IMR-90 (cell line): ENCODE data around the gene ZFYVE21. TPM values are rescaled to one million over a fixed set of nuclear protein-coding genes. Genes with fewer than 3 reads are reported as not detected.
A peak's percentile ranks its signal among the peaks of the same experiment; 100 is the strongest.

Experiments
- ATAC-seq: fragments of 200-7000 bp; cut with Tn5 transposase; 2 replicates; pipeline ENCODE4 v1.9.1; 2020; ENCODE audit warnings: low read depth, mild to moderate bottlenecking, moderate library complexity
- BruUV-seq: library from RNA; stranded (reverse); fragments of 400-500 nt; replicated peaks from 2 replicates; lab custom pipeline; 2021; lab: Mats Ljungman, UMichigan
- CTCF ChIA-PET: fragments of 300-600 bp; formaldehyde crosslinking; extraction: SDS; loops from one replicate; lab custom pipeline; 2021; ENCODE audit warnings: antibody characterized with exemption; lab: Yijun Ruan, JAX
- POLR2A ChIA-PET: fragments of 300-600 bp; sonication (Branson Sonifier 250); formaldehyde crosslinking; loops from one replicate; lab custom pipeline; 2022; ENCODE audit warnings: antibody characterized with exemption; ENCODE audit not compliant: unreplicated experiment; lab: Charles Lee
- DNase-seq: peaks from one replicate; pipeline ENCODE4 v3.0.0; 2013
- H2AFZ ChIP-seq: replicated peaks from 2 replicates; pipeline ENCODE3; 2013; ENCODE audit warnings: low read length, mild to moderate bottlenecking; ENCODE audit not compliant: poor library complexity
- H2AK5ac ChIP-seq: 2 replicates; pipeline ENCODE4 v1.6.1; 2013; ENCODE audit warnings: low read depth, low read length, inconsistent platforms
- H2AK9ac ChIP-seq: replicated peaks from 2 replicates; pipeline ENCODE3; 2013; ENCODE audit warnings: mild to moderate bottlenecking, low read depth, low read length, moderate library complexity; ENCODE audit not compliant: poor library complexity
- H2BK120ac ChIP-seq: 2 replicates; pipeline ENCODE4 v1.6.1; 2013; ENCODE audit warnings: low read depth, low read length, inconsistent platforms
- H2BK15ac ChIP-seq: 3 replicates; pipeline ENCODE4 v1.6.1; 2013; ENCODE audit warnings: low read depth, low read length, inconsistent platforms
- H2BK20ac ChIP-seq: 2 replicates; pipeline ENCODE4 v1.6.1; 2013; ENCODE audit warnings: low read depth, mild to moderate bottlenecking, inconsistent platforms, low read length, moderate library complexity
- H2BK5ac ChIP-seq: 2 replicates; pipeline ENCODE4 v1.6.1; 2013; ENCODE audit warnings: mild to moderate bottlenecking, low read depth, low read length, inconsistent platforms; ENCODE audit not compliant: poor library complexity, severe bottlenecking
- H3K14ac ChIP-seq: replicated peaks from 2 replicates; pipeline ENCODE4 v1.6.1; 2013; ENCODE audit warnings: low read depth, low read length, inconsistent platforms
- H3K18ac ChIP-seq: 2 replicates; pipeline ENCODE4 v1.6.1; 2013; ENCODE audit warnings: low read depth, low read length, control low read depth
- H3K23ac ChIP-seq: 2 replicates; pipeline ENCODE4 v1.6.1; 2013; ENCODE audit warnings: low read depth, low read length, inconsistent platforms
- H3K27ac ChIP-seq: 2 replicates; pipeline ENCODE4 v1.5.1; 2013; ENCODE audit warnings: mild to moderate bottlenecking, control low read depth, low read length; ENCODE audit not compliant: insufficient read depth
- H3K27me3 ChIP-seq: 2 replicates; pipeline ENCODE4 v1.6.1; 2013; ENCODE audit warnings: low read length; ENCODE audit not compliant: control insufficient read depth, insufficient read depth
- H3K36me3 ChIP-seq: 2 replicates; pipeline ENCODE4 v1.6.1; 2013; ENCODE audit warnings: low read length, mixed read lengths; ENCODE audit not compliant: control insufficient read depth, insufficient read depth
- H3K4ac ChIP-seq: 2 replicates; pipeline ENCODE4 v1.6.1; 2013; ENCODE audit warnings: low read depth, low read length, inconsistent platforms
- H3K4me1 ChIP-seq: 2 replicates; pipeline ENCODE4 v1.6.1; 2013; ENCODE audit warnings: low read length, mixed read lengths; ENCODE audit not compliant: control insufficient read depth, insufficient read depth
- H3K4me2 ChIP-seq: 2 replicates; pipeline ENCODE4 v1.6.1; 2013; ENCODE audit warnings: low read depth, mild to moderate bottlenecking, control low read depth, low read length, moderate library complexity
- H3K4me3 ChIP-seq: 2 replicates; pipeline ENCODE4 v1.5.1; 2013; ENCODE audit warnings: low read depth, mild to moderate bottlenecking, control low read depth, low read length, moderate library complexity; ENCODE audit not compliant: insufficient read depth
- H3K56ac ChIP-seq: 2 replicates; pipeline ENCODE4 v1.6.1; 2013; ENCODE audit warnings: low read length, inconsistent platforms; ENCODE audit not compliant: insufficient read depth; ENCODE audit errors: extremely low read depth
- H3K79me1 ChIP-seq, 2 experiments: 2 replicates each; pipeline ENCODE4 v1.6.1; 2013; ENCODE audit warnings: low read length in 2 of 2, inconsistent platforms in 1 of 2, low read depth in 1 of 2
- H3K9ac ChIP-seq: 2 replicates; pipeline ENCODE4 v1.6.1; 2013; ENCODE audit warnings: low read depth, low read length, control low read depth
- H3K9me1 ChIP-seq: 2 replicates; pipeline ENCODE4 v1.6.1; 2013; ENCODE audit warnings: low read length, inconsistent platforms; ENCODE audit not compliant: insufficient read depth
- H3K9me3 ChIP-seq: 2 replicates; pipeline ENCODE4 v1.6.1; 2013; ENCODE audit warnings: low read length; ENCODE audit not compliant: control insufficient read depth, insufficient read depth
- H4K20me1 ChIP-seq: 2 replicates; pipeline ENCODE4 v1.6.1; 2013; ENCODE audit warnings: low read length, inconsistent platforms; ENCODE audit not compliant: insufficient read depth
- H4K5ac ChIP-seq: 2 replicates; pipeline ENCODE4 v1.6.1; 2013; ENCODE audit warnings: mild to moderate bottlenecking, low read depth, low read length, control low read depth
- H4K8ac ChIP-seq, 2 experiments: 2 replicates each; pipeline ENCODE4 v1.6.1; 2013; ENCODE audit warnings: low read depth in 2 of 2, low read length in 2 of 2, control low read depth in 1 of 2, inconsistent platforms in 1 of 2
- H4K91ac ChIP-seq: 2 replicates; pipeline ENCODE4 v1.6.1; 2013; ENCODE audit warnings: low read depth, low read length, inconsistent platforms; ENCODE audit not compliant: insufficient read depth
- BHLHE40 ChIP-seq: fragments of 150-350 bp; IDR thresholded peaks from 2 replicates; pipeline ENCODE4 v1.6.1; 2016; ENCODE audit warnings: mild to moderate bottlenecking, low read depth, low read length
- CEBPB ChIP-seq: IDR thresholded peaks from 2 replicates; pipeline ENCODE4 v1.6.1; 2012; ENCODE audit warnings: low read depth, low read length, improper control_type of control experiment
- CHD1 ChIP-seq: IDR thresholded peaks from 2 replicates; pipeline ENCODE4 v1.6.1; 2012; ENCODE audit warnings: low read depth, low read length, improper control_type of control experiment
- FOS ChIP-seq: fragments of 150-350 bp; IDR thresholded peaks from 2 replicates; pipeline ENCODE4 v1.6.1; 2016; ENCODE audit warnings: low read depth, low read length
- MAFK ChIP-seq: IDR thresholded peaks from 2 replicates; pipeline ENCODE4 v1.6.1; 2012; ENCODE audit warnings: low read depth, low read length, improper control_type of control experiment
- MXI1 ChIP-seq: IDR thresholded peaks from 2 replicates; pipeline ENCODE4 v1.6.1; 2012; ENCODE audit warnings: low read depth, mild to moderate bottlenecking, low read length, moderate library complexity, borderline replicate concordance
- NFE2L2 ChIP-seq: fragments of 150-350 bp; IDR thresholded peaks from 2 replicates; pipeline ENCODE4 v1.6.1; 2016; ENCODE audit warnings: low read depth, mild to moderate bottlenecking, low read length
- POLR2A ChIP-seq: IDR thresholded peaks from 2 replicates; pipeline ENCODE4 v1.6.1; 2012; ENCODE audit warnings: mild to moderate bottlenecking, low read depth, low read length
- RAD21 ChIP-seq: IDR thresholded peaks from 2 replicates; pipeline ENCODE4 v1.6.1; 2012; ENCODE audit warnings: low read length, improper control_type of control experiment
- RCOR1 ChIP-seq: IDR thresholded peaks from 2 replicates; pipeline ENCODE4 v1.6.1; 2012; ENCODE audit warnings: mild to moderate bottlenecking, low read length, improper control_type of control experiment; ENCODE audit not compliant: insufficient replicate concordance
- RFX5 ChIP-seq: IDR thresholded peaks from 2 replicates; pipeline ENCODE4 v1.8.0; 2012; ENCODE audit warnings: low read depth, mild to moderate bottlenecking, low read length, moderate library complexity
- SMC3 ChIP-seq: fragments of 150-350 bp; IDR thresholded peaks from 2 replicates; pipeline ENCODE4 v1.6.1; 2016; ENCODE audit warnings: low read depth, mild to moderate bottlenecking, antibody characterized with exemption, low read length, moderate library complexity
- whole genome bisulfite sequencing, 2 experiments: methylation state at CpG; one replicate each; pipeline versions ENCODE4 v1.1.5 to v1.1.7; 2013; ENCODE audit warnings: missing lambda C conversion rate in 2 of 2; ENCODE audit not compliant: insufficient read length in 1 of 2; ENCODE audit errors: extremely low coverage in 2 of 2; 5-methylcytosine and 5-hydroxymethylcytosine counted together
- dilution Hi-C: fragments of 300-500 bp; cut with HindIII; formaldehyde crosslinking; loops from one replicate; pipeline ENCODE4 v1.14.3; 2018; ENCODE audit warnings: low sequenced_read_pairs; ENCODE audit not compliant: unreplicated experiment
- in situ Hi-C: fragments of 300-500 bp; cut with MboI; formaldehyde crosslinking; loops from 3 replicates; pipeline ENCODE4 v1.14.3; 2019; ENCODE audit warnings: low sequenced_read_pairs, inconsistent platforms, mixed read lengths
- intact Hi-C: fragments of 100-400 bp; cut with micrococcal nuclease; formaldehyde crosslinking; loops from 2 replicates; pipeline ENCODE4 v1.10.0; 2022
- polyA plus RNA-seq, 3 experiments: library from polyadenylated mRNA; depleted of rRNA; stranded (reverse); fragments of >200 nt; gene quantifications; 2 replicates each; pipeline ENCODE4 v1.2.3, GENCODE V29; 2012; ENCODE audit warnings: low replicate concordance in 1 of 3
- total RNA-seq: library from RNA; depleted of rRNA; stranded (reverse); fragments of >200 nt; gene quantifications from 2 replicates; pipeline ENCODE4 v1.2.3, GENCODE V29; 2012
- TF ChIP-seq, protein P1 (sequence below): fragments of 150-350 bp; IDR thresholded peaks from 2 replicates; pipeline ENCODE4 v1.6.1; 2017; ENCODE audit warnings: mild to moderate bottlenecking, antibody characterized with exemption, low read length, low read depth
- TF ChIP-seq, protein P2 (sequence below): conservative IDR thresholded peaks from 2 replicates; pipeline ENCODE4 v1.5.1; 2012; ENCODE audit warnings: mild to moderate bottlenecking, low read depth, low read length, improper control_type of control experiment

Gene ZFYVE21
- total and polyA plus RNA-seq, 2 of the 4 experiments (the other 2 are of a cell fraction): 41.2 to 89.2 TPM

DNA sequence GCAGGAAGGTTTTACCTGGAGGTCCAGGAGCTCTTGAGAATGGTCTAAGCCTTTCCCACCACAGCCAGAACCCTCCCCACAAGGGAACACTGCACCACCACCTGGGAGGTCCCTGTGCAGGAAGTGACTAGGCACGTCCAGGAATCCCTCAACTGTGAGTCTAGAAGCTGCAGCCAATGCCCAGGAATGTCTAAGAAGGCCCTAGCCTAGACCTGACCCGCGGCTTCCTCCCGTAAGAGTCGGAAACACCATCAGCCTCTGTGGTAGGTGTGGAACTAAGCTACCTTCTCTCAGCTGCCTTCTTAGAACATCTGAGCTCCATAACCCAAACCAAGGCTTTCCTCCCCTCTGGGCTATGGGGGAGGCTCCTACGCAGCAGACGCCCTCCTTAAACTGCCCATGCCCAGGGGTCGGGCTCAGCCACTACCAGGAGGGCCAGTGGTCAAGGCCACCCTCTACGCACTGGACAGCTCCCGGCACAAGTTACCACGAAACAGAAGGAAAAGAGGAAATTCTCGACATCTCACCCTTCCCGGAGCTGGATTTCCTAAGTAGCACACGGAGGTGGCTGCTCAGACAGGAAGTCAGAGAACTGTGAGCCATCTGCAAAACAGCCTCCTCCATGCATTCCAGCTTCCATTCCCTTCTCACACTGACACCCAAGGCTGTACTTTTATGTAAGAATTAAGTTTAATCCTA is 25.5 kb downstream of the ZFYVE21 start:
- H3K27ac ChIP-seq: no peak overlapping the region
- CTCF ChIA-PET: no interaction called here

More for the DNA sequence above, 25.5 kb downstream of the ZFYVE21 start:
- in situ Hi-C loops (no loop called here), intact Hi-C loops (no loop called here), dilution Hi-C loops (no loop called here)
- 73% methylated on average over 3 of the region's 14 CpGs; no CpG with 5 or more reads in 1 of the 2 experiments for WGBS, 2 experiments
- TF ChIP-seq, protein P1, sequence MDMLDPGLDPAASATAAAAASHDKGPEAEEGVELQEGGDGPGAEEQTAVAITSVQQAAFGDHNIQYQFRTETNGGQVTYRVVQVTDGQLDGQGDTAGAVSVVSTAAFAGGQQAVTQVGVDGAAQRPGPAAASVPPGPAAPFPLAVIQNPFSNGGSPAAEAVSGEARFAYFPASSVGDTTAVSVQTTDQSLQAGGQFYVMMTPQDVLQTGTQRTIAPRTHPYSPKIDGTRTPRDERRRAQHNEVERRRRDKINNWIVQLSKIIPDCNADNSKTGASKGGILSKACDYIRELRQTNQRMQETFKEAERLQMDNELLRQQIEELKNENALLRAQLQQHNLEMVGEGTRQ: no peak
- TF ChIP-seq RFX5 (no peak), RCOR1 (no peak), RAD21 (no peak), CHD1 (no peak), MXI1 (no peak), MAFK (no peak), SMC3 (no peak), BHLHE40 (no peak), POLR2A (no peak), CEBPB (no peak), FOS (no peak), NFE2L2 (no peak)
- TF ChIP-seq, protein P2, sequence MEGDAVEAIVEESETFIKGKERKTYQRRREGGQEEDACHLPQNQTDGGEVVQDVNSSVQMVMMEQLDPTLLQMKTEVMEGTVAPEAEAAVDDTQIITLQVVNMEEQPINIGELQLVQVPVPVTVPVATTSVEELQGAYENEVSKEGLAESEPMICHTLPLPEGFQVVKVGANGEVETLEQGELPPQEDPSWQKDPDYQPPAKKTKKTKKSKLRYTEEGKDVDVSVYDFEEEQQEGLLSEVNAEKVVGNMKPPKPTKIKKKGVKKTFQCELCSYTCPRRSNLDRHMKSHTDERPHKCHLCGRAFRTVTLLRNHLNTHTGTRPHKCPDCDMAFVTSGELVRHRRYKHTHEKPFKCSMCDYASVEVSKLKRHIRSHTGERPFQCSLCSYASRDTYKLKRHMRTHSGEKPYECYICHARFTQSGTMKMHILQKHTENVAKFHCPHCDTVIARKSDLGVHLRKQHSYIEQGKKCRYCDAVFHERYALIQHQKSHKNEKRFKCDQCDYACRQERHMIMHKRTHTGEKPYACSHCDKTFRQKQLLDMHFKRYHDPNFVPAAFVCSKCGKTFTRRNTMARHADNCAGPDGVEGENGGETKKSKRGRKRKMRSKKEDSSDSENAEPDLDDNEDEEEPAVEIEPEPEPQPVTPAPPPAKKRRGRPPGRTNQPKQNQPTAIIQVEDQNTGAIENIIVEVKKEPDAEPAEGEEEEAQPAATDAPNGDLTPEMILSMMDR: no peak
- Histone ChIP-seq H3K4me3 (no peak overlapping the region), H3K9me3 (no peaks in the 10 kb centered on the region), H3K27me3 (no peaks in the 10 kb centered on the region), H2BK5ac (no peak overlapping the region), H3K4me1 (peaks cover 2% of the 10 kb centered on the region; the same call in 1 of the 2 replicates), H3K14ac (no peak overlapping the region), H2AK9ac (peak overlapping the region; percentile 23), H4K91ac (no peak overlapping the region), H3K36me3 (peaks cover 1% of the 10 kb centered on the region; the same call in 1 of the 2 replicates), H4K5ac (no peak overlapping the region), H3K56ac (no peak overlapping the region), H2AK5ac (no peak overlapping the region), H3K23ac (no peak overlapping the region; the same call in 1 of the 2 replicates), H4K8ac (no peak overlapping the region), H3K4me2 (no peak overlapping the region), H3K4ac (peak overlapping the region; percentile 7; the same call in 1 of the 2 replicates), H2BK120ac (no peak overlapping the region), H3K9me1 (peaks cover 7% of the 10 kb centered on the region; the same call in 1 of the 2 replicates), H2AFZ (peak overlapping the region; percentile 83), H3K18ac (no peak overlapping the region), H4K20me1 (no peaks in the 10 kb centered on the region), H2BK20ac (no peak overlapping the region), H3K79me1 (0 out of 4 replicates have a peak, but pooled peaks cover 0 to 2% of the 10 kb centered on the region in 2 experiments), H3K9ac (no peak overlapping the region), H2BK15ac (no peak overlapping the region)
- no TSS peak for BruUV-seq
- POLR2A ChIA-PET: no interaction called here
- DNase-seq: peak; percentile 39
- peak; percentile 64 for ATAC-seq
